ENCODE data around the gene GRIK4.

The GRIK4 gene

DNA sequence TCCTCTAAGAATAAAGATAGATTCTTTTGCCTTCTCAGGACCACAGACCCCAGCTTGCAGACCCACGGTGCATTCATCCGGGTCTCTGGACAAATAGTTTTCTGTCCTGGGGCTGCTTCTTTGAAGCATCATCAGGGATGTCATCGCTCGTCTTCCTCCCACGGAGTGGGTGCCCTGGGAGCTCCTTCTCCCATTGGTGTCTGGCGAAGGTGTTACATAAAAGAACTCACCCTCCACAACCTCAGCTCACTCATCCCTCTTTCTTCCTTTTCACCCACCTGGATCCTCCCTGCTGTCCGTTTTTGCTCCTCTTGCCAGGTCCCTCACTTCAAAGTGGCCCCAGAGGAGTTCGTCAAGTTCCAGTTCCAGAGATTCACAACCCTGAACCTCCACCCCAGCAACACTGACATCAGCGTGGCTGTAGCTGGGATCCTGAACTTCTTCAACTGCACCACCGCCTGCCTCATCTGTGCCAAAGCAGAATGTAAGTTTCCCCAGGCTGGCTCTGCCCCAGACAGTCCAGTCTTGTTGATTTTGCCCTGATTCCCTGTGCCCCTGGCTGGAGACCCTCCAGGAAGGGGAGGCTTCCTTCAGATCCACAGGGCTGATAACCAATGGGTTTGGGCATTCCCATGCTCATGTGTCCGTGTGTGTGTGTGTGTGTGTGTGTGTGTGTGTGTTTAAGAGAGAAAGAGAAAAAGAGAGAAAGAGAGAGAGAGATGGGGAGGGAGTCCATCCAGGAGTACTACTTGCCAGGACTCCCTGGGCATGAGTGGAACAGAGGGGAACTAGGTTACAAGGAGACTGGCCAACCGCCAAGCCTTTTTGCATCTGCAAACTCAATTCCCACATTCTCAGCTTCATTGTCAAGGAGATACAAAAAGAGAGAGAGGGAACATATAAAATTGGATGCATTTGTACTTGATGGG is 308.2 kb downstream of the GRIK4 start:
- DNase-seq = no peak

DNA sequence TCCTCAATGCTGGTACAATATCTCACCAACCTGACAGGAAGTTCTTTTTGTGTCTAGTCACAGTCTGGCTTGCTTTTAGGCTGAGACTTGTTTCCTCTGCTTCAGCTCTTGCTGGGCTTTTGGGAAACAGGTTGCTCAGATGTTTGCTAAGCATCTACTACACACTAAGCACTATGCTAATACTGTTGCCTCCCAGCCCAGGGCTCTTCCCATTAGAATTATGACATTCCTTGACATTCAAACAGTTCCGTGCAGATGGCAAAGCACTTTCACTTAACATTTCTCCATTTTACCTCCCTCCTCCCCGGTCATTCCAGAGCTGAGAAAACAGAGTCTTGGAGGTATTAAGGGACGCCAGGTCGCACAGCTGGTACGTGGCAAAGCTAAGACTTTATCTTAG is 311.6 kb downstream of the GRIK4 start:
- no peak for DNase-seq

DNA sequence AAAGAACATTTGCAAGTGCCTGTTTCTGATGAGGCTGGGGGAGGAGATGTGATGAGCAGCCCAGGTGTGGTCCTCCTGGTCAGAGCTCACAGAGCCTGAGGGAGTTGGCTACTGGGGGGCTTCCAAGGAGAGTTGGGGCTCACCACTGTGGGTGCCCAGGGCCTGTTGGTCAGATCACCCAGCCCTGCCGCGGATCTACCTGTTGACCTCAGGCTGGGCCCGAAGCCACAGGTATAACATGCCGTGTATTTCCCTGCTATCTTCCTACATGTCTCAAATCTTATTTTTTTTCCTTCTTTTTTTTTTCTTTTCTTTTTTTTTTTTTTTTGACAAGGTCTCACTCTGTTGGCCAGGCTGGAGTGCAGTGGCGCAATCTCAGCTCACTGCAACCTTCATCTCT is 312.7 kb downstream of the GRIK4 start:
- no peak for DNase-seq

DNA sequence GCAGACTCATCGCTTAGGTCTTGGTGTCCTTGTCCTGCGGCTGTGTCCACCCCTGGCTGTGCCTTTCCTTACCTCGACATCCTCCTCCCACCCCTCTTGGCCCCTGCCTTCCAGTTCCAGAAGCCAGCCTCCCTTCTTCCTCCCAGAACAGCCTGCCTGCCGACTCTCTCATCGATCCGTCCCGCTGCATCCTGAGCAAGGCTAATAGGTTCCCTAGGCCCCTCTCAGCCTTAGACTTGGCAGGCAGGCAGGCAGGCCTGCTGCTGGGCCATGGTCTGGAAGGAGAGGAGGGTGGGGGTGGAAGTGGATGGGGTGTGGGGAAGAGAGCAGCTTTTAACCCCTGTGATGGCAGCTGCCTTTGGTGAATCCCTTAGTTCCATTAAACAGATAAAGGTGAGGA is 315.6 kb downstream of the GRIK4 start:
- no peak for DNase-seq

DNA sequence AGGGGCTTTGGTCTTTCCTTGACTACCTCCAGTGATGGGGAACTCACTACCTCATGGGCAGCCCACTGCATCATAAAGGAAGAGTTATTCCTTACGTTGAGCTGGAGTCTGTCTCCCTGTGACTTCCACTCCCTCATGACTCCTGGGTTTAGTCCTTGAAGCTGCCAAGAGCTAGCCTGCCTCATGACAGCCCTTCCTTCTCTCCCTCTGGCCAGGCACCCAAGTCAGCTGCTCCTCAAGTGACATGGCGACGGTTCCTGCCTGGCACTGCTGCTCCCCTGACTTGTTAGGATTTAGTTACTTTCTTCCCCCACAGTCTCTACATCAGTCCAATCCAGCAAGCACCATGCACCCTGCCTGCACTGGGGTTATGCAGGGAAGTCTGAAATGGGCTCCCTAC is 316.3 kb downstream of the GRIK4 start:
- no peak for DNase-seq

DNA sequence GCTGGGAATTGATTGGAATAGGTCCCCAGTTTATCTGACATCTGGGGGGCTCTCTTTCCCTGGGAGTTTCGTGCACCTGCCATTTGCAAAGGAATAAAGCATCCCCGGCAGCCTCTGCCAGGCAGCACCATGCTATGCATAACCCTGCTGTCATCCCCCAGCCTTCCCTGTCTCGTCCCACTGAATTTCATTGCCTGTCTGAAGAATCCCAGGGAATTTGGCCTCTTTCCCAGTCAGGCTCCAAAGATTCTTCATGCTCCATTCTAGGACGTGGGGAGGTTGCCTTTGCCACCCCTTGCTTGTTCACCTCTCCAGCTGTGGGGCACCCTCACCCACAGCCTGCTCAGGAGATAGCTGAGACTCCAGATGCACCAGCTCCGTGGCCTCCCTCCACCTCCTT is 317.3 kb downstream of the GRIK4 start:
- no peak for DNase-seq

DNA sequence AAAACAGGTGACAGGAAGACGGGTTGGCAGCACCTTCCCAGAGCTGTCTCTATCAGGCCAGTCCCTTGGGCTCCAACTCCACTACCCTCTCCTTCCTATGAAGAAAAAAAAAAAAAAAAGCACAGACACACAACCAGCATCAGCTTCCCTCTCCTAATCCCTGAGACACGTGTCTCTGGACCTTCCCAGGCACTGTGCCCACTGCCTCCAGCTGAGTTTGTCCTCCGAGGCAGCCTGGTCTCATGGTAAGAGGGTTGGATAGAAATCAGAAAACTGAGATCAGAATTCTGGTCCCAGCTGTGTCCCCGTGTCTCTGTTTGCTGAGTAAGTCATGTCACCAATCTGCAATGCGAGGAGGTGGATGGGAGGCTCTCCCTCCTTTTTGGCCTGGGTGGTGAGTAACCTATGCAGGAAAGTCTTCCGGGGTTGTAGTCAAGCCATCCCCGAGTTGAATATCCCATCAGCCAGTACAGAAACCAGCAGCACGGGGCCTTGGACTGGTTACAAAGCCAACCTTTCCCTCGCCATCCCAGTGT is 318.6 kb downstream of the GRIK4 start:
- DNase-seq = no peak

DNA sequence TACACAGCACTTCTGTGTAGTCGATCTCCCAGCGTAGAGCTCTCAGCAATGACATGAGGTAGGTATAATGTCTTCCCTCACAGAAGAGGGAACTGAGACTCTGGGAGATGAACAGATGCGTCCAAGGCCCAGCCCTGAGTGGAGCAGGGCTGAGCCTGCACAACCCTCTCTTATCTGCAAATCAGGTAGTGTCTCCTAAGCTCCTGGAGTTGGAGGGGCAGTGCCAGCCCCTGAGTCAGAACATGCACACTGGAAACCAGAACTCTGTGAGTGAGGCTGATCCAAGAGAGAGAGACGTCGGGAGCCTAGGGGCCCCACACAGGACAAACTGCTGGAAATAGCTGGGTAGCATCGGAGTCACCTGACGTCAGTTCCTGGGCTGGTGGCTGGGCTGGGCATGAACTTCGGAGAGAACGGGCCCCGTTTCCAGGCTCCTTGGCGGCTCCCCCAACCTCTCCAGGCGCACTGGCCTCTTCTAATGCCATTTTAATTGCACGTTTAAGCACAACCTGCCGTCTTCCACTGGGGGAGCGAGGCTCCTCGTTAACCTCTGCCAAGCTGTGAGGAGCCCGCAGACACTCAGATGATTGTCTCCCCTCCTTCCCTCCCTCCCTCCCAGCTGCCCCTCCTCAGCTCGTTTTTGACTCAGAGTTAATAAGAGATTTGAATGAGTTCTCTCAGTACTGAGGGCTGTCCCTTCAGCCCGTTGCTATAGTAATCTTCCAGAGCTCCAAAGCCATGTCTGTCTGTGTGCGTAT is 321.1 kb downstream of the GRIK4 start:
- no peak for DNase-seq

DNA sequence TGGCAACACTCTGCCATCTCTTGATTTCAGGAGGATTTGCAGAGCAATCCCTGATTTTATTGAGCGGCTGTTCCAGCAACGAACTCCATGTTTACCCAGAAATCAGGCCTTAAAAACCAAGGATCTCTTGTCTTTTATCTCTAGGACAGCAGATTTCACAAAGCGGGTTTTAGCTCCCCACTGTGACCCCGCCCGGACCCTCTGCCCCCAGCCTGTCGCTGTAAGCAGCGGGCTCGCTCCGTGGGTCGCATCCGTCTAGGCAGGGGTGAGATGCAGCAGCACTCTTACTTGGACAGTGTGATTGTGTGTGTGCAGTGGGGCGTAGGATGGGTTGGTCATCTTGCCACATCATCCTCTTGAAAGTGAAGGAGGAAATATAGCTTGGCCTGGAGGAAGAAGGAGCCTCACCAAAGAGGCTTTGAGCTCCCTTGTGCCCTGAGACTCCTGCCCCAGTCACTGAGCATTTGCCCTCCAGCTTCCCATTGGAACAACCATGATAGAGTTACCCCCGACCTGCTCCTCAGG is 323.2 kb downstream of the GRIK4 start:
- no peak for DNase-seq

DNA sequence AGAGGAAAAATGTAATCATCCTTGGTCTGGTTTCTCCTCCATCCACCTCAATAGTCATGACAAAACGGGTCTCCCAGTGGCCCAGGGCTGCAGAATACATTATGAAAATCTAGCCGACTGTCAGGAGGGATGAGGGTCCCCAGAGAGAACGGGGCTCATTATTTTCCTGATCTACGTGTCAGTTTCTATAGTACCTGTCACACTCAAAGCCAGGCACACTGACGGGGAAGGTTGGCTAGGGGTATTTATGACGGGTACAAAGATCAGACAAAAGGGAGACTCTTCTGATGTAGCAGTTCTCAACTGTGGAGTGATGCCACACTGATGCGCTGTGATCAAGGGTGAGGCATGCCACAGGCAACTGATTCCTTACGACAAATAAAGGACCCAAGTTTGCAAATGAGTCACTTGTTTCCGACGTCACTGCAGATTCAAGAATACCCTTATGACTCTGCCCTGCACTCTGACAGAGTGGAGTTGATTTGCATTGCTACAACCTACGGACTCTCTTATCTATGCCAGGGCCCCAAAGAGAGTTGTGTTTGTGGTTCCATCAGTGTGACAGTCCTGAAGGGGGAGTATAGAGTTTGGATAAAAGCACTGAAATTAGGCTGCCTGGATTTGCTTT is 324.2 kb downstream of the GRIK4 start:
- DNase-seq = peak; percentile 64

DNA sequence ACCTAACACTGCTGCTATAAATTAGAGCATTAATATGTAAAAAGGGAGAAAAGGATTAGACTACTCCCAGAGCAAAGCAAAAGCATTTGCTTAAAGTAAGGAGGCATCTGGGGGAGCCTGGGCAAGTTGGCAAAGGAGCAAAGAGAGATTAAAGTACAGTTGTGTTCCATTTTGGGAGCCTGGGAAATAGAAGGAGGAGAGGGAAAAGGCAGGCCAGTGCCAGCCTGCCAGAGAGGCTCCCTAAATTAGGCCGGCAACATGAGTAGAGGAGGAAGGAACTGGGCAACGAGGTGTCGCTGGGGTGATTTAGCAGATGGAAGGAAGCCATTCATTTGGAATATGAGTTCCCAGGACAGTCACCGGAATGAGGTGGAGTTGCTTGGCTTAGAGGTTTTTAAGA is 326.1 kb downstream of the GRIK4 start:
- DNase-seq = no peak

DNA sequence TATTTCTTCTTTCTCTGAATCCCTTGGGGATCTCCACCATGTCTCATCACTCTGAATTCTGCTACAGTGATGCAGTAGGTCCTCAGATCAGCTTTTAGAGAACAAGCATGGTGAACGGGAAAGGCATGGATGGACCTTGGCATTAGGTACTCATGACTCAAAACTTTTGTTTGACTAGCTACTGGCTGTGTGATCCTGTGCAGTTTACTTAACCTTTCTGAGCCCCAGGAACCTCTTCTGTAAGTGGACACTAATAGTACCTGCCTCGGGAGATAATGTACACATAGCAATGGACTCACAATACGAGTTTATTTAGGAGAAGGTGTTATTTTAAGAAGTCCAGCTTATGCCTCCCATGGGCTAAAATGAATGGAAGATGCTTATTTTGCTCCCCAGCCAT is 327.7 kb downstream of the GRIK4 start:
- no peak for DNase-seq

DNA sequence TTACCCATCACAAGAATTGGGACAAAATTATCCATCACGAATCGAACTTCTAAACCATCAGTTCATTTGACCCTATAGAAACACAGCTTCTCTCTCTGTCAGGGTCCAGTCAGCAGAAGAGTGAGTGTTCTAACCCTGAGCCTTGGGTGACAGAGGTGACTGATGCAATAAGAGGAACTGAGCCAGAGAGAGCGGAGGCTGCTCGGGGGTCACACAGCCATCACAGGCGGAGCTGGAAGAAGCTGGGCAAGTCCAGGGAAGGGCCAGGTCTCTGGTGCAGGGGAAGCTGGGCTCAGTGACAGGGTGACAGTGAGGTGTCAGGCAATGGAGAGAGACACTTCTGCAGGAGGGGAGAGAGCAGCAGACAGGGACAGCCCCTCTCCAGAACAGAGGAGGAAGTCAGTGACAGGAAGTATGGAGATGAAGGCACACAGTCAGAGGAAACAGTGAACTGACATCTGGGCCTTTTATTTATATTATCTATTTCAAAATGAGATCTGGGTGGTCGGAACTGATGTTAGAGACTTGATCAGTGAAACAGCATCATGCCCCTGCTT is 328.4 kb downstream of the GRIK4 start:
- DNase-seq = no peak

DNA sequence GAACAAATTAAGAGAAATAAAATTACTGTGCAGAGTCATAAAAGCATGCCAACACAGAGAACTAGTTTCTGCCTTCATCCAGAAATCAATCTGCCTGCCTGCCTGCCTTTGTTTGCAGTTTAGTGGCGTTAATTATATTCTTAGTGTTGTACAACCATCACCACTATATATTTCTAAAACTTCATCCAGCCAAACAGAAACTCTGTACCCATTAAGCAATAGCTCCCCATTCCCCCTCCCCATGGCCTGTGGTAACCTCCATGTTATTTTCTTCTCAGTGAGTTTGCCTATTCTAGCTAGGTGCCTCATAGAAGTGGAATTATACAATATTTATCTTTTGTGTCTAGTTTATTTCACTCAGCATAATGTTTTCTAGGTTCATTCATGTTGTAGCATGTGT is 329.1 kb downstream of the GRIK4 start:
- no peak for DNase-seq

DNA sequence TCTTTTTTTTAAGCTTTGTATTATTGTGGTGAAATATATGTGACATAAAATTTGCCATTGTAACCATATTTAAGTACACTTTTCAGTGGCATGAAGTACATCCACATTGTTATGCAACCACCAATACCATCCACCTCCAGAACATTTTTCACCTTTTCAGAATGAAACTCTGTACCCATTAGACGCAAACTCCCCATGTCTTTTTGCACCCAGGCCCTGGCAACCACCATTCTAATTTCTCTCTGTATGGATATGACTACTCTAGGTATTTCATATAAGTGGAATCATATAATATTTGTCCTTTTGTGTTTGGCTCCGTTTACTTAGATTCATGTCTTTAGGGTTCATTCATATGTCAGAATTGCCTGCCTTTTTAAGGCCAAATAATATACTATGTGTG is 329.5 kb downstream of the GRIK4 start:
- no peak for DNase-seq

DNA sequence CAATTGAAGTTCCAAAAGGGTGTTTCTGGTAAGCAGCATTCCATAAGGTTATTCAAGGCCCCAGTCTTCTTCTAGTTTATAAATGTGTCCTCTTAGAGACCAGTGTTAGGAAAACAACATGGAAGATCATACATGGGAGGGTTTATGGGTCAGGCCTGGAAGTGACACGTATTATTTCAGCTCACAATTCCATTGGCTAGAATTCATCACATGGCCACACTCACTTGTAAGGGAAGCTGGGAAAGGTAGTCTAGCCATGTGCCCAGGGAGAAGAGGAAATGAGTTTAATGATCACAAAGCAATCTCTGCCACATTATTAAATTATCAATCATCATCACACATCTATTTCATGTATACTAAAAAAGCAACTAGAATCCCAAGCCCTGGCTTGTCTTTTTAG is 330.6 kb downstream of the GRIK4 start:
- DNase-seq = no peak

DNA sequence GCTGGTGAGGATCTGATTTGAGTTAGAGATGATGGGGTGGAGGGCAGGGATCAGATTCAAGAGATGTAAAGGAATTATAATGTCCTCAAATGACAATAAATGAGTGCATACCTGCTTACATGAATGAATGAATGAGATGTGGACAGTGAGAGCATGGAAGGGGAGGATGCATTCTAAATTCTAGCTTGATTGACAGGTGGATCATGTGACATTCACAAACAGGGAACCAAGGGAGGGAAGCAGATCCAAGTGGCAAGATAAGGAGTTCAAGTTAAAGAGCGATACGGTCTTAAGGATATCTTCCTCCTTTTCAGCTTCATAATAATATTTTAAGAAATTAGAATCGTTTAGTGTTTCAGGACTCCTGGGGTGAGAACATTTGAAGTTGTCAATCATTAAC is 341.9 kb downstream of the GRIK4 start:
- DNase-seq = no peak

DNA sequence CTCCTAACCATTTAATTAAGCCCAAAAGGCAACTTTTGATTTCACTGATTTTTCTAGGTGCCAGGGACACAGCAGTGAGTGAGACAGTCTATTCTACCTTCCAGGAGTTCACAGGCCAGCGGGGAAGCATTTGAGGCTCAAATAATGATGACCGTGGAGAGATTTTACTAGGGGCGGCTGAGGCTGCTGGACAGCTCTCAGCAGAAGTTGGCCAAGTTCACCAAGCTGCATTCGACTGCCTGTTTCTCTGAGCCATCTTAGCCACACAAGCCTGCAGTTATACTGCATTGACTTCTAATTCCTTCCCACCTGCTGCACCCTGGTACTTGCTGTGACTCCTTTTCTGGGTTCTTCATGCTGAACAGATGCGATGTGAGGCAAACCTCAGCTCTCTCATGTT is 343.4 kb downstream of the GRIK4 start:
- DNase-seq = no peak

DNA sequence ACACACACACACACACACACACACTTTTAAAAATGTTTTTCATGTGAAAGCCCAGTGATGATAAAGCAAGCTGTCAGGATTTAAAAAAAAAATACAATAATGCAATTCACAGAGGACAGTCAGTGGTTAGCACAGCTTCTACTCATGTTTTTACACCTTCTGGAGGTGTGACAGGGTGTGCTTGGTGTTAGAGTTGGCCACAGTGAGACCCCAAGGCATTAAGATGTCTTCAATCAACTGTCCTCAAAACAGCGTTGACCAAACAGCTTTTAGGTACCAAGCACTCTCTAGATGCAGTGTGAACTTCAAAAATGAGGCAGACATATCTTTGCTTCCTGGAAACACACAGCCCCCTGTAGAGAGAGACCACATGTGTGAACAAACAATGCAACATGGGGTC is 346.0 kb downstream of the GRIK4 start:
- no peak for DNase-seq

DNA sequence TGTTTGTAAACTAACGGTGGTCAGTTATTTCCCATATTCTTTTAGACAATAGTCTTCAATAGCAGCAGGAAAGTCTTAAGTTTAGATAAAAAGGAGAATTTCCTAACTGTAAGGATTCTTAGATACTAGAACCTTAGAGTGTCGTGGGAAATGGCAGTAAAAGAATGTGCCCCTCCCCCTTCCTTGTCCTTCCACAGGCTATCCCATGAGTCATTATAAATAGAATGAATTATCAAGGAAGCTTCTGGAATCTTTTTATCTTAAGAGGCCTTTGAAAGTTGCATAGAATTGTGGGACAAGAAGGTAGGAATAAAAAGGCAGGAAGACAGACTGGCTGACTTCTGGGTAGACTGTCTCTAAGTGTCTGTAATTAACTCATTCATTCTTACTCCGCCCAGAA is 347.2 kb downstream of the GRIK4 start:
- no peak for DNase-seq

DNA sequence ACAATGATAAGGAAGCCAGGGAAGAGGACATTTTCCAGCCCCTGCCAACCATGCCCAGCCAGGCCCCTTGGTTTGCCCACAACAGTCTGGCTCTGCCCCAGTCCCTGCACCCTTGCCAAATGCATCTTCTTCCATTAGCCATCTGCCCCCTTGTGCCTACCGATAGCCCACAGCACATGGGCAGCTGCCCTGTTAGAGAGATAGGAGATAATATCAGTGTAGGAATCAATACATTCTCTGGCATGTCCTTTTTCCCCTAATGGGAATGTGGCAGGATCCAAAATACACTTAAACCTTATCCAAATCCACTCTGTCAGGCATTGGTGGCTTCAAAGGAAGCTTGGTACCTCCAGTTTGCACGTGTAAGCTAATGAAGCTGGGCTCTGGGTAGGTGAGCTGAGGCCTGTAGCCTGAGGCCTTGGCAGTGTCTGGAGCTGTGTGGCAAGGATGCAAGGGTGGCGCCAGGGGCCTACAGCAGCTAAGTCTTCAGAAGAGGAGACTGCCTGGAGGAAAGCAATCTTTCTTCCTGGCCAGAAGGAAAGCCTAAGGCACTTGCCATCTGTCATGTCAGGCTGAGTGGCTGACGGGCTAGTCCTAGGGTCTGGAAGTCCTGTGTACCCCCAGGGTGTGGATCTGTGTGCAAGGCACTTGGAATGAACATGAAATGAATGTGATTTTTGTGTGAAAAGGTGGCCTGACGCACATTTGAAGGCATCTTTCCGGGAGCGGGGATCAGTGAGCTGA is 348.2 kb downstream of the GRIK4 start:
- no peak for DNase-seq

DNA sequence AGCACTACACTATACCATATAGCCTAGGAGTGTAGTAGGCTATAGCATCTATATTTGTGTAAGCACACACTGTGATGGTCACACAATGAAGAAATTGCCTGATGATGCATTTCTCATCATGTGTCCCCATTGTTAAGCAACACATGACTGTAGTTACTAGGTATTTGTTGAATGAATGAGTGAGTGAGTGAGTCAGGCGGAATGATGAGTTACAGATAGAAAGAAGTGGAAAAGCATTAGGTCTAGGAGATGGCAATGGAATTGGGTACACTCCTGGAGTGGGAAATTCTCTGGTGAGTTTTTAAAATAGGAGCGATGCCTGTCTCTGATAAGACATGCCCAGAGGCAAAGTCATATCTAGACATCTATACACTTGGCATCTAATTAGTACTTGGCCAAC is 351.8 kb downstream of the GRIK4 start:
- DNase-seq = no peak

All from stimulated activated CD4-positive, alpha-beta T cell treated with anti-CD3 and anti-CD28 coated beads, Interleukin-15, amount 100 ng/mL, for 24 hours (primary cell).